ENCODE measurements around the gene PRR13. TPM values are rescaled to one million over a fixed set of nuclear protein-coding genes. Genes with fewer than 3 reads are reported as not detected.
A peak's percentile ranks its signal among the peaks of the same experiment; 100 is the strongest.

The PRR13 gene
- total and polyA plus RNA-seq, 9 of the 15 experiments (the other 6 are each of a cell fraction or from before 2014, with no cell fraction given): 117 to 835 (median 285) TPM

- TF ChIP-seq E2F6 (IDR thresholded peaks at IDR 0.05; ENCODE audit: borderline replicate concordance in 1 of 2, extremely low read depth in 1 of 2, insufficient read depth in 1 of 2, insufficient read length in 1 of 2, low read depth in 1 of 2, low read length in 1 of 2, poor library complexity in 1 of 2, severe bottlenecking in 1 of 2) (no peak), ZNF449 (CRISPR knock-in tag; IDR thresholded peaks at IDR 0.05) (no peak), E2F1 (CRISPR knock-in tag; IDR thresholded peaks at IDR 0.05) (no peak), SLC30A9 (CRISPR knock-in tag; IDR thresholded peaks at IDR 0.05) (no peak), NCOA1 (IDR thresholded peaks at IDR 0.05; ENCODE audit: low read depth) (no peak), POLR2AphosphoS5 (IDR thresholded peaks at IDR 0.05; ENCODE audit: control insufficient read depth, insufficient read depth, low read depth, low read length) (peak; percentile 31), HDAC3 (IDR thresholded peaks at IDR 0.05; ENCODE audit: borderline replicate concordance, partially characterized antibody) (no peak), ESRRA (IDR thresholded peaks at IDR 0.05; ENCODE audit: borderline replicate concordance, low read depth) (no peak), ZNF280A (IDR thresholded peaks at IDR 0.05; ENCODE audit: low read depth, partially characterized antibody) (no peak), MCM7 (IDR thresholded peaks at IDR 0.05) (no peak), ZNF395 (CRISPR knock-in tag; IDR thresholded peaks at IDR 0.05) (no peak), FOXM1 (IDR thresholded peaks at IDR 0.05; ENCODE audit: low read depth) (no peak), FOXM1 (CRISPR knock-in tag; IDR thresholded peaks at IDR 0.05; ENCODE audit: low read depth) (no peak), THRB (CRISPR knock-in tag; conservative IDR thresholded peaks at IDR 0.05) (no peak), POLR2A (conservative IDR thresholded peaks at IDR 0.05) (peak; percentile 59), RB1 (IDR thresholded peaks at IDR 0.05; ENCODE audit: low read depth) (no peak), BRD9 (IDR thresholded peaks at IDR 0.05; ENCODE audit: low read depth, partially characterized antibody) (no peak), RBM25 (IDR thresholded peaks at IDR 0.05; ENCODE audit: low read depth, low read length, severe bottlenecking) (no peak), NEUROD1 (IDR thresholded peaks at IDR 0.05; ENCODE audit: borderline replicate concordance, low read depth, low read length, partially characterized antibody) (no peak), PML (IDR thresholded peaks at IDR 0.05; ENCODE audit: low read length) (0 out of 2 replicates have a peak, but pooled peaks have one; percentile 2)
Observed at GRCh38 chr12:53481939-53482586, 40.5 kb downstream of the PRR13 start (continued).

Measured in K562 (cell line).